ENCODE data around the gene ARFGAP1. TPM values are rescaled to one million over a fixed set of nuclear protein-coding genes. Genes with fewer than 3 reads are reported as not detected.

Gene ARFGAP1
- polyA plus RNA-seq, 1 donor = 76.3 TPM

DNA sequence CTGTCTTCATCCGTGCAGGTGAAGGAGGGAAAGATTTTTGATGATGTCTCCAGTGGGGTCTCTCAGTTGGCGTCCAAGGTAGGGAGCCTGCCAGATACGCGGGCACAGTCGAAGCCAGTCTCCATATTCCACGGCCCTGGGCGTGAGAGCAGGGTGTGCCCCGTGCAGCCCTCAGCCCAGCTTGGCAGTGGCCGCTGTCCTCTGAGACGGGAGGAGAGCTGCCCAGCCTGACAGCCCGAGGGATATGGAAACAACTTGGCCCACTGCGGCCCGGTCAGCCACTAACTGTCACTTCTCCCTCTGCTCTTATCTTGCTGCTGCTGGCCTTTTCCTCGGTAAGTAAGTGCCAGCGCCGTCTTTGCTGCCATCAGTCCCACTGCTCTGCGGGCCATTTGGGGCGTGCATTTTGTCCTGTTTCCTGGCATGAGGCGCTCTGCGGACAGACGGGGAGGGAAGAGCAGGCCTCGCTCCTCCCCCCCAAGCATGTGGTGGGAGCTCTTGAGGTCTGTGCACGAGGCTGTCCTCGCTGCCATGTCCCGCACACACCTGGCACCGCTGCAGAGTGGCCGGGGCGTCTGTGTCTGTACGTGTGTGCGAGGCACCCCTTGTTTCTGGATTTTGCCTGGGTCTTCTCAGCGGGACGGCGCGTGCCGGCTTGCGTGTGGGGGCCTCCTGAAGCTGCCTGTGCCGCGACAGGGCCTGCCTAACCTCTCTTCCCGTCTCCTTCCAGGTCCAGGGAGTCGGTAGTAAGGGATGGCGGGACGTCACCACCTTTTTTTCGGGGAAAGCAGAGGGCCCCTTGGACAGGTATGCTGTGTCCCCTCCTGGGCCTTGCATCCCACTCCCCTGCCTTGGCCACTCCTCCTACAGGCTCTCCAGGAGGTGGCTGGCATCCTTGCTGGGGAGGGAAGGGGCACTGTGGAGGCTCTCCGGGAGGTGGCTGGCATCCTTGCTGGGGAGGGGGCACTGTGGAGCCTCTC is 13.3 kb downstream of the ARFGAP1 start:
- H3K9me3 ChIP-seq (ENCODE audit: control insufficient read depth, low read depth, low read length) = no peaks in the 10 kb centered on the region
- H3K27me3 ChIP-seq (ENCODE audit: control insufficient read depth, insufficient read depth, low read length) = no peaks in the 10 kb centered on the region
- no CpG with 5 or more reads among the region's 44 CpGs for WGBS (ENCODE audit: insufficient coverage, low lambda C conversion rate)
- H3K36me3 ChIP-seq (ENCODE audit: control insufficient read depth, insufficient read depth, low read length) = peaks cover 64% of the 10 kb centered on the region
- no peak for DNase-seq
- peaks cover 2% of the 10 kb centered on the region for H3K4me1 ChIP-seq (ENCODE audit: control insufficient read depth, insufficient read depth, low read length)
- H3K27ac ChIP-seq (ENCODE audit: low read length) = no peak overlapping the region
- H3K4me3 ChIP-seq (ENCODE audit: low read length) = no peak overlapping the region

DNA sequence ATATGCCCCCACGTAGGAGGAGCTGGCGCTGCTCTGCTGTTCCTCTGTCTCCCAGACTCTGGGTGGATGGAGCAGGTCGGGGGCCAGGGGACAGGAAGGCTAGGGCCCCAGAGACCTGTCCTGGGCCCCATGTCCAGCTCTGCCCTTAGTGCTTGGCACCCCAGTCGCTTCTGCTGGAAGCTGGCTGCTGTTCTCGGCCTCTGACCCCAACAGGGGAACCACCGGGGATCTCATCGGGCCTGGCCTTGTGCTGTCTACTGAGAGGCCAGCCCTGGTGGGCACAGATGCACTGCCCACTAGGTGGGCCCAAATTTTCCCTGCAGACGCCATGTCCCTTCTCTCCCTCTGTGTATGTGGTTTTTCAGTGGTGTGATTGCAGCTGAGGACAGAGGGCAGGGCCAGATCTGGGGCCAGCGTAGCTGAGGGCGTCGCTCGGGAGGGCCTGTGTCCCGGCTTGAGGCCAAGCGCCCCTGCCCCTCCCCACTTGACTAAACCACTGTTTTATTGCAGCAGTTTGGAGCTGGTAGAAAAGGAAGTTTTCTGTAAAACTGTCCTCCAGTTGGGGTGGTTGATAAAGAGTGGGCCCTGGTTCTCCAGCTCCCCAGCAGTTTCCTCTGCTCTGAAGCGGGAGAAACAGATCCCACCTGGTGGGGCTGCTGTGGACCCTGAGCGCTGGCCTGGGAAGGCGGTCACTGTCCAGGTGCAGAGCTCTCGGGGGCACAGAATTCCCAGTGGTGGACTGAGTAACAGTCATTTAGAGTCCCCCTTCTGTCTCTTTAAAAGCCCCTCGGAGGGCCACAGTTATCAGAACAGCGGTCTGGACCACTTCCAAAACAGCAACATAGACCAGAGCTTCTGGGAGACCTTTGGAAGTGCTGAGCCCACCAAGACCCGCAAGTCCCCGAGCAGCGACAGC is 14.4 kb downstream of the ARFGAP1 start:
- H3K36me3 ChIP-seq (ENCODE audit: control insufficient read depth, insufficient read depth, low read length) = peaks cover 56% of the 10 kb centered on the region
- no peak for DNase-seq
- H3K4me1 ChIP-seq (ENCODE audit: control insufficient read depth, insufficient read depth, low read length) = peaks cover 2% of the 10 kb centered on the region
- H3K9me3 ChIP-seq (ENCODE audit: control insufficient read depth, low read depth, low read length) = no peaks in the 10 kb centered on the region
- H3K27me3 ChIP-seq (ENCODE audit: control insufficient read depth, insufficient read depth, low read length) = no peaks in the 10 kb centered on the region
- no peak overlapping the region for H3K27ac ChIP-seq (ENCODE audit: low read length)
- H3K4me3 ChIP-seq (ENCODE audit: low read length) = no peak overlapping the region
- WGBS (ENCODE audit: insufficient coverage, low lambda C conversion rate) = no CpG with 5 or more reads among the region's 23 CpGs

DNA sequence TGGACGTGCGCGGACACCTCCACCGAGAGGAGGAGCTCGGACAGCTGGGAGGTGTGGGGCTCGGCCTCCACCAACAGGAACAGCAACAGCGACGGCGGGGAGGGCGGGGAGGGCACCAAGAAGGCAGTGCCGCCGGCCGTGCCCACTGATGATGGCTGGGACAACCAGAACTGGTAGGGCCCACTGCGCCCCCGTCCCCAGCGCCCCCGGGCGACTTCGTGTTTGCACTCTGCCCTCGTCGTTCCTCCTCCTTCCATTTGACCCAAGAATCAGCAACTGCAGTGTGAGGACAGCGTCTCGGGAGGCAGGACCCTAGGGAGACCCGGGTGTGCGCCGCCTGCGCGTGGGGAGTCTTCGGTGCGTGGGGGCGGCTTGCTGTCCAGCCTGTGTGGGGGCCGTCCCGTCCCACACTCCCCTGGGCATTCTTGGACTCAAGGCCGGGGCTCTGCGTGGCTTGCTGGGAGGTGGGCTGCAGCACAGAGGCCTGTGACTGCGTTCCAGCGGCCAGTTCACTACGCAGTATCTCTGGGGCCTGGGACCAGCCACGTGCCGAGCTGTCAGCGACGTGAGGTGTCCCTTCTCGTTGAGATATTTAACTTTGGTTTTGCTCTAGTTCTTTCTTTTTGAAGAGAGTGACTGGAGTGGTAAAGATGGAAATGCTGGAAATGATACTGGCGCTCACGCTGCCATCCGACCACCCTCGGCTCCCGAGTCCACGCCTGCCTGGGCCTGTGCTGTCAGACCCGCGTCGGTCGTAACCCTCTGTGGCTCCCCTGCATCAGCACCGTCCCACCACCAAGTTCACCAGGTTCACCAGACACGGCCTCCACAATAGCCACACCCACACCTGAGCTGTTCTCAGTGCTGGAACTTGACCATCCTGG is 15.3 kb downstream of the ARFGAP1 start:
- no CpG with 5 or more reads among the region's 55 CpGs for WGBS (ENCODE audit: insufficient coverage, low lambda C conversion rate)
- H3K27me3 ChIP-seq (ENCODE audit: control insufficient read depth, insufficient read depth, low read length) = no peaks in the 10 kb centered on the region
- peaks cover 47% of the 10 kb centered on the region for H3K36me3 ChIP-seq (ENCODE audit: control insufficient read depth, insufficient read depth, low read length)
- no peaks in the 10 kb centered on the region for H3K9me3 ChIP-seq (ENCODE audit: control insufficient read depth, low read depth, low read length)
- H3K4me3 ChIP-seq (ENCODE audit: low read length) = no peak overlapping the region
- H3K27ac ChIP-seq (ENCODE audit: low read length) = no peak overlapping the region
- no peak for DNase-seq
- peaks cover 2% of the 10 kb centered on the region for H3K4me1 ChIP-seq (ENCODE audit: control insufficient read depth, insufficient read depth, low read length)

DNA sequence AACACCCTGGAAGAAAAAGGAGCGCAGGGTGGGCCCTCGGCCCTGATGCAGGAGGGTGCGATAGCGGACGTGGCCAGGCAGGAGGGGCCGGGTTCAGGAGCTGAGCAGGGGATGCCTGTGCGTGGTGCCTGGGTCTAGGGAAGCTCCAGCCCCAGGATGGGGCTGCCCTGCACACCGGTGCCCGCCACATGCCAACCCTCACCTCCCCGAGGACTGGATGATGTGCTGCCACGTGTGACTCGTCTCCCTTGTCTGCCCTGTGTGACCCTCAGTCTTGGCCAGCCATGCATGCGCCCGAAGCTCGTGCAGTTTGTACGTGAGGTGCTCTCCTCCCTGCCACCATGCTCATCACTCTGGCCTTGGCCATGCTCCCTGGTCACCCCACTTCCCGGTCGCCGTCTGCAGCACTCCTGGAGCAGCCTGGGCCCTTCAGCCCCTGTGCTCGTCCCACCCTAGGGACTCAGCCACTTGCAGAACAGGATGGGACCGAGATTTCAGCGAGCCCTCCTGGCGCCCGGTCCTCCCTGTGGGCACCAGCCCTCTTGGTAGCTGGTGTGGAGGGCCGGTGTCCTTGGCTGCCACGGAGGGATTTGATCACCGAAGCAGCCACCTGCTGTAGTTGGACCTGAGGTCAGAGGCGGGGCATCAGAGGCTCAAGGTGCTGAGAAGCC is 16.1 kb downstream of the ARFGAP1 start:
- peaks cover 2% of the 10 kb centered on the region for H3K4me1 ChIP-seq (ENCODE audit: control insufficient read depth, insufficient read depth, low read length)
- H3K27me3 ChIP-seq (ENCODE audit: control insufficient read depth, insufficient read depth, low read length) = peaks cover 6% of the 10 kb centered on the region
- no CpG with 5 or more reads among the region's 28 CpGs for WGBS (ENCODE audit: insufficient coverage, low lambda C conversion rate)
- H3K36me3 ChIP-seq (ENCODE audit: control insufficient read depth, insufficient read depth, low read length) = peaks cover 40% of the 10 kb centered on the region
- no peak overlapping the region for H3K4me3 ChIP-seq (ENCODE audit: low read length)
- no peaks in the 10 kb centered on the region for H3K9me3 ChIP-seq (ENCODE audit: control insufficient read depth, low read depth, low read length)
- DNase-seq = no peak
- H3K27ac ChIP-seq (ENCODE audit: low read length) = no peak overlapping the region

DNA sequence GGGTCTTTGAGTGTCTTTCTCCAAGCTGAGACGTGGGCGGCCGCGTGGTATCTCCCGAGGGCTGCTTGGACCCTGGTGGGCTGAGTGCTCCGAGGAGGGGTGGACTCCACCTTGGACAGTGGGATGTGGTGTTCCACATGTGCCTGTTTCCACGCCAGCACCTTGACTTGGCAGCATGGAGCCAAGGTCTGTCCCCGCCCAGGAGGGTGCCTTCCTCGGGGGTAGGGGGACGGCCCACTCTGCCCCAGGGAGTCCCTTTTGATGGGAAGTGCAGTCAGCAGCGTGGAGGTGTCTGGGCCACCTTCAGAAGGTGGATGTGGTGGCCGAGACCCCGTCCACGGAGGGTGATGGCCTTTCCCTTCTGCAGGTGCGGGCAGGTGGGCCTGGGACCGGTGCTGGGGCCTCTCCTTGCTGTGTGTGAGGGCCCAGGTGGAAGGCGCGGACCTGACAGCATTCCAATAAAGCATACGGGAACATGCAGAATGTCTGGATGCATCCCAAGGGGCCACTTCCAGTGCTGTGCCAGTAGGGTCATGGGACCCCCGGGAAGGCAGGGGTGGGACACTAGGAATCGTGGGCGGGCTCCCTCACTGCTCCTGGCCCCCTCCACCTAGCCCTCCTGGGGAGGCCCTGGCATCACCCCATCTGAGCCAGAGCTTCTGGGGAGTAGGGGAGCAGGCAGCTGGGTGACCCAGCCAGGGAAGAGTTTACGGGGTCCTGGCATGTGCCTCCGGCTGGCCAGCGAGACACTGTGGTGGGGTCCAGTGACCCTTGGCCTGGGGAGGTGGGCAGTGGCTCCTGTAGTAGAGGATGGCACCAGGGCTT is 16.9 kb downstream of the ARFGAP1 start:
- WGBS (ENCODE audit: insufficient coverage, low lambda C conversion rate) = no CpG with 5 or more reads among the region's 25 CpGs
- H3K4me3 ChIP-seq (ENCODE audit: low read length) = no peak overlapping the region
- peaks cover 10% of the 10 kb centered on the region for H3K27me3 ChIP-seq (ENCODE audit: control insufficient read depth, insufficient read depth, low read length)
- peaks cover 37% of the 10 kb centered on the region for H3K36me3 ChIP-seq (ENCODE audit: control insufficient read depth, insufficient read depth, low read length)
- no peak overlapping the region for H3K27ac ChIP-seq (ENCODE audit: low read length)
- peaks cover 1% of the 10 kb centered on the region for H3K9me3 ChIP-seq (ENCODE audit: control insufficient read depth, low read depth, low read length)
- DNase-seq = no peak
- no peaks in the 10 kb centered on the region for H3K4me1 ChIP-seq (ENCODE audit: control insufficient read depth, insufficient read depth, low read length)

DNA sequence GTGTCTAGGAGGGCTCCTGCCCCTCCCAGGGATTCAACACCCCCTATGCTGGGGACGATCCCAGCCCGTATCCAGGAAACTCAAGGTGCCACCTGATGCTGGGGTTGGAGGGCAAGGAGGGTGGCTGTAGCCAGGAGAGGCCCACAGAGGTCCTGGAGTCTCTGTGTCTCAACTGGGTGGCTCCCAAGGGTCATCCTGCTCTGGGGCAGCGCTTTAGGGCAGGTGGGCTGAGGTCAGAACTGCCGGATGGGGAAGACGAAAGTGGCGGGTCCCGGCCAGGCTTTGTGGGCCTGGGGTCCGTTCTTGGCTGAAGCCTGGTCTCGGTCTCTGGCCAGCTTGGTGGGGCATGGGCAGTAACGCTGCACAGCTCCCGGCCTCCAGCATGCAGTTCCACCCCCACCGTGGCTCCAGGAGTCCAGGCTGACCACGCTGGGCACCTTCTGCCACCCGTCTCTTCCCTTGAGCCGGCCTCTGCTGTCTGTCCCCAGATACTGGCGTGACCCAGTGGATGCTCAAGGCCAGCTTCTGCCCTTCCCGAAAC is 17.6 kb downstream of the ARFGAP1 start:
- no peak for DNase-seq
- no CpG with 5 or more reads among the region's 17 CpGs for WGBS (ENCODE audit: insufficient coverage, low lambda C conversion rate)

DNA sequence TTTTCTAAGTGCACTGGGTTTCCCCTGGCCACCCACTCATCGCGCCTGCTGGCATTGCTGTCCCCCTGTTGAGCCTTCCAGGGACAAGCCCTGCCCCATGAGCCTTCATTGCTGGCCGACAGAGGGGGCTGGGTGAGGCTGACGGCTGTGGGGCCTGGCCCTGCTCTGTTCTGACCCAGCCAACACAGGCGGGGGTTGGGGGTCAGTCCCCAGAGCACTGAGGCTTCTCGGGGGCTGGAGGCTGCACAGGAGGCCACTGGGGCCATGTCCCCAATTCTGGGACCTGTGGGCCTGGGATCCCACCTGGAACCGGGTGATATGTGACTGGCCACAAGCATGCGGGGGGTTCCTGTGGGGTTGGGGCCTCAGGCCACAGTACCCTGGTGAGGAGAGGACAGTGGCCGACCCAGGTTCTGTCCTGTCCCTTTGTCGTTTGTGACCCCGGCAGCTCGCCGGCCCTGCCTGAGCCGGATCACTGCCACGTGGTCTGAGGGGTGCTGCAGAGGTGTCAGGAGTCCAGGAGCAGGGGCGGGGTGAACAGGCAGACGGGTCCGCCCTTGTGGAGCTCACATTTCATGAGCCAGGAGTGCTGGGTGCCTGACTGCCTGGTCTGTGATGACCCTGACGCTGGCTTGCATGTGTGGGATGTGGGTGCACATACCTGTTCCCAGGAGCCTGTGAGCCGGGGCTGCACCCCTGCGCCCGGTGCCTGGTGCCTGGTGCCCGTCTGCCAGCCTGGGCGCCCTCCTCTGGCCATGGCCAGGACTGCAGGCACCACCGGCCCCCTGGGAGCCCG is 18.3 kb downstream of the ARFGAP1 start:
- peak in 1 of 2 donors; percentile 52 for DNase-seq
- Histone ChIP-seq H3K36me3 (ENCODE audit: control insufficient read depth, insufficient read depth, low read length) (peaks cover 27% of the 10 kb centered on the region), H3K27ac (ENCODE audit: low read length) (no peak overlapping the region), H3K4me3 (ENCODE audit: low read length) (no peak overlapping the region), H3K4me1 (ENCODE audit: control insufficient read depth, insufficient read depth, low read length) (no peaks in the 10 kb centered on the region), H3K9me3 (ENCODE audit: control insufficient read depth, low read depth, low read length) (peaks cover 2% of the 10 kb centered on the region), H3K27me3 (ENCODE audit: control insufficient read depth, insufficient read depth, low read length) (peaks cover 24% of the 10 kb centered on the region)
- no CpG with 5 or more reads among the region's 26 CpGs for WGBS (ENCODE audit: insufficient coverage, low lambda C conversion rate)

More for the DNA sequence above, 17.6 kb downstream of the ARFGAP1 start:
- no peaks in the 10 kb centered on the region for H3K4me1 ChIP-seq (ENCODE audit: control insufficient read depth, insufficient read depth, low read length)
- no peak overlapping the region for H3K27ac ChIP-seq (ENCODE audit: low read length)
- peaks cover 33% of the 10 kb centered on the region for H3K36me3 ChIP-seq (ENCODE audit: control insufficient read depth, insufficient read depth, low read length)
- H3K9me3 ChIP-seq (ENCODE audit: control insufficient read depth, low read depth, low read length) = peaks cover 2% of the 10 kb centered on the region
- H3K27me3 ChIP-seq (ENCODE audit: control insufficient read depth, insufficient read depth, low read length) = peaks cover 17% of the 10 kb centered on the region
- H3K4me3 ChIP-seq (ENCODE audit: low read length) = no peak overlapping the region

DNA sequence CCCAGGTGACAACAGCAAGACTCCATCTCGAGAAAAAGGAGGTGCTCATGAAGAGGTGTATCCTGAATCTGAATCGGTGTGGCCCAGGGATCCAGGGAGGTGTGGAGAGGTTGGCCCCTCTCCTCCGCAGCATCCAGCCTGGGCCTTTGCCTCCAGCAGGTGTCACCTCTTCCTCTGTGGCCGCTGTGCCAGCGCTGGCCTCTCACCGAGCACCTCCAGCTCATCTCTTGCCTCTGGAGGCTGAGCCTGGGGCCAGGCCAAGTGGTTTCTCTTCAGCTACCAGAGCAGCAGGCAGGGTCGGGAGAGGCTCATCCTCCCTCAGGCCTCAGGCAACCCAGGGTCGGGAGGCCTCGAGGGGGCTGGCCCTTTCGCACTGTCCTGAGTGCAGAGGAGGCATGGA is 19.2 kb downstream of the ARFGAP1 start:
- WGBS (ENCODE audit: insufficient coverage, low lambda C conversion rate) = no CpG with 5 or more reads among the region's 10 CpGs
- peaks cover 33% of the 10 kb centered on the region for H3K27me3 ChIP-seq (ENCODE audit: control insufficient read depth, insufficient read depth, low read length)

More for the DNA sequence above, 19.2 kb downstream of the ARFGAP1 start:
- H3K27ac ChIP-seq (ENCODE audit: low read length) = no peak overlapping the region
- peaks cover 2% of the 10 kb centered on the region for H3K9me3 ChIP-seq (ENCODE audit: control insufficient read depth, low read depth, low read length)
- no peak for DNase-seq
- peaks cover 22% of the 10 kb centered on the region for H3K36me3 ChIP-seq (ENCODE audit: control insufficient read depth, insufficient read depth, low read length)
- no peaks in the 10 kb centered on the region for H3K4me1 ChIP-seq (ENCODE audit: control insufficient read depth, insufficient read depth, low read length)
- no peak overlapping the region for H3K4me3 ChIP-seq (ENCODE audit: low read length)
